Measurements from ENCODE around the gene TNFAIP2.
"Not testable (repeated sequence)": the region's sequence is repeated elsewhere in the genome, so short reads cannot be mapped to it uniquely, and the experiment has no call there.

GRCh38 chr14:103176176-103176575 is 52.9 kb downstream of the TNFAIP2 start:
- TF ChIP-seq CTCF (IDR thresholded peaks at IDR 0.05 in 4 of 5, conservative IDR thresholded peaks at IDR 0.05 in 1 of 5); POLR2A (IDR thresholded peaks at IDR 0.05): not testable (repeated sequence)
